Subcutaneous abdominal adipose tissue (tissue), 5 donors: Measurements from ENCODE around the gene SCGB1C1.
"Not testable (repeated sequence)": the region's sequence is repeated elsewhere in the genome, so short reads cannot be mapped to it uniquely, and the experiment has no call there.

Experiments
- H3K27ac ChIP-seq: one replicate; pipeline ENCODE4 v1.7.0; 2013; ENCODE audit warnings: low read depth, mild to moderate bottlenecking, inconsistent platforms, low read length, moderate library complexity
- H3K27me3 ChIP-seq, 5 donors: one replicate each; pipeline ENCODE4 v1.7.0; 2013; ENCODE audit warnings: low read length in 5 of 5, inconsistent platforms in 1 of 5; ENCODE audit not compliant: control insufficient read depth in 5 of 5, insufficient read depth in 4 of 5
- H3K36me3 ChIP-seq, 5 donors: one replicate each; pipeline ENCODE4 v1.7.0; 2013; ENCODE audit warnings: low read length in 5 of 5; ENCODE audit not compliant: control insufficient read depth in 5 of 5, insufficient read depth in 5 of 5
- H3K4me1 ChIP-seq, 5 donors: one replicate each; pipeline ENCODE4 v1.7.0; 2013; ENCODE audit warnings: low read length in 5 of 5, mild to moderate bottlenecking in 3 of 5, moderate library complexity in 1 of 5; ENCODE audit not compliant: control insufficient read depth in 5 of 5, insufficient read depth in 5 of 5
- H3K4me3 ChIP-seq, 5 donors: one replicate each; pipeline ENCODE4 v1.7.0; 2013; ENCODE audit warnings: low read length in 5 of 5, low read depth in 1 of 5
- H3K9ac ChIP-seq, 5 donors: one replicate each; pipeline ENCODE4 v1.7.0; 2013; ENCODE audit warnings: low read length in 5 of 5, mild to moderate bottlenecking in 4 of 5, moderate library complexity in 3 of 5
- H3K9me3 ChIP-seq, 5 donors: one replicate each; pipeline ENCODE4 v1.7.0; 2013; ENCODE audit warnings: low read length in 5 of 5; ENCODE audit not compliant: control insufficient read depth in 5 of 5
- donor health status: healthy.
- donor health status: healthy.
- donor health status: healthy.
- donor health status: healthy.
- donor health status: healthy.

Gene SCGB1C1

DNA sequence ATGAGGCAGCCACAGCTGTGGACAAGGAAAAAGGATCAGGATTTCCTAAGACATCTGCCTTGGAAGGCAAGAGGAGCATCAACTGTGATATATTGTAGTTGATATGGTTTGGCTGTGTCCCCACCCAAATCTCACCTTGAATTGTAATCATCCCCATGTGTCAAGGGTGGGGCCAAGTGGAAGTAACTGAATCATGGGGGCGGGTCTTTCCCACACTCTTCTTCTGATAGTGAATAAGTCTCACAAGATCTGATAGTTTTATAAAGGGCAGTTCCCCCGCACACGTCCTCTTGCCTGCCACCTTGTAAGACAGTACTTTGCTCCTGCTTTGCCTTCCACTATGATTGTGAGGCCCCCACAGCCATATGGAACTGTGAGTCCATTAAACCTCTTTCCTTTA lies 24.8 kb downstream of the SCGB1C1 start:
- H3K9ac ChIP-seq: no peak overlapping the region
- no peaks in the 10 kb centered on the region for H3K9me3 ChIP-seq
- H3K4me1 ChIP-seq: no peaks in the 10 kb centered on the region
- H3K27me3 ChIP-seq: no peaks in the 10 kb centered on the region
- no peak overlapping the region for H3K4me3 ChIP-seq
- H3K27ac ChIP-seq: no peak overlapping the region
- H3K36me3 ChIP-seq: peaks cover 0 to 60% (median 50%) of the 10 kb centered on the region in 5 donors

GRCh38 chr11:218815-219593 lies 26.1 kb downstream of the SCGB1C1 start:
- no peaks in the 10 kb centered on the region for H3K27me3 ChIP-seq
- H3K36me3 ChIP-seq: peaks cover 0 to 55% (median 43%) of the 10 kb centered on the region in 5 donors
- no peaks in the 10 kb centered on the region for H3K4me1 ChIP-seq
- no peak overlapping the region for H3K27ac ChIP-seq
- H3K4me3 ChIP-seq: no peak overlapping the region
- no peak overlapping the region for H3K9ac ChIP-seq
- H3K9me3 ChIP-seq: no peaks in the 10 kb centered on the region

GRCh38 chr11:220641-221215 lies 27.9 kb downstream of the SCGB1C1 start:
- H3K4me1 ChIP-seq, H3K9me3 ChIP-seq, H3K9ac ChIP-seq, H3K27ac ChIP-seq, H3K27me3 ChIP-seq, H3K4me3 ChIP-seq: not testable (repeated sequence)
- H3K36me3 ChIP-seq: peaks cover 0 to 39% (median 31%) of the 10 kb centered on the region in 5 donors

GRCh38 chr11:221539-221938 lies 28.7 kb downstream of the SCGB1C1 start:
- no peak overlapping the region for H3K27ac ChIP-seq
- H3K4me3 ChIP-seq: no peak overlapping the region
- peaks cover 0 to 32% (median 26%) of the 10 kb centered on the region in 5 donors for H3K36me3 ChIP-seq
- no peaks in the 10 kb centered on the region for H3K9me3 ChIP-seq
- H3K9ac ChIP-seq: no peak overlapping the region
- H3K27me3 ChIP-seq: no peaks in the 10 kb centered on the region
- H3K4me1 ChIP-seq: no peaks in the 10 kb centered on the region

- no peak overlapping the region for H3K4me3 ChIP-seq
- no peaks in the 10 kb centered on the region for H3K27me3 ChIP-seq
- H3K9ac ChIP-seq: no peak overlapping the region
- peaks cover 0 to 32% (median 25%) of the 10 kb centered on the region in 5 donors for H3K36me3 ChIP-seq
- no peaks in the 10 kb centered on the region for H3K4me1 ChIP-seq
- H3K9me3 ChIP-seq: no peaks in the 10 kb centered on the region
- H3K27ac ChIP-seq: no peak overlapping the region
Observed at GRCh38 chr11:221998-222789, 29.3 kb downstream of the SCGB1C1 start.

DNA sequence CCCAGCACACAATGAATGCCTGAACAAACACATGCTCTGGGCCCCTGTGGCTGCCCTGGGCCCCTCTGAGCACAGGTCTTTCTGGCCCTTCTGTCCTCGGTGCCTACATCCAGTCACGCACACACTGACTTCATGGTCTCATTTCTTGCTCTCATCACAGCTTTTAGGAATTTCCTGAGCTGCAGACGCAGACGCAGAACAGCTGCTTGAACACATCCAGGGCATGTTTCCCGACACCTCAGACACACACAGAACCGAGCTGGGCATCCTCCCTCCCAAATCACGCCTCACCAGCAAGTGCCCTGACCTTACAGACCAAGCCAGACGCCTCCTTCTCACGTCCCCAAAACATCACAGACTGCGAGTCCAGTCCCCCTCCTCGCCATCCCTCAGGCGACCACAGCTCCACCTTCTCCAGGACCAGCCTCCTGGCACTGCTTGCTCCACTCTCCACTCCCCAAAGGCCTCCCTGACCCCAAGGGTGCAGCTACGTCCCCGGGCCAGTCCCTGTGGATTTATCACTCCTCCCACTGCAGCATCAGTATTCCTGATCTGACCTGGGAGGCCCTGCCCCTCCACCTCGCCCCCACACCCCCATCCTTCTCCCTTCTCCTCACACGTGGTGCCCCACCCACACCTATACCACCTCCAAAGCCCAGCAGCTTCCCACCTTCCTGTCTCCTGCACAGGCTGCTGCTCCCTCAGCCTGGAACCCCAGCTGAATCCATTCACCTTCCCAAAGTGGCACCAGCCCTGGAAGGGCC lies 30.3 kb downstream of the SCGB1C1 start:
- Histone ChIP-seq H3K4me1 (no peaks in the 10 kb centered on the region), H3K9ac (no peak overlapping the region), H3K36me3 (peaks cover 0 to 29% (median 25%) of the 10 kb centered on the region in 5 donors), H3K27ac (no peak overlapping the region), H3K9me3 (no peaks in the 10 kb centered on the region), H3K4me3 (no peak overlapping the region), H3K27me3 (no peaks in the 10 kb centered on the region)

DNA sequence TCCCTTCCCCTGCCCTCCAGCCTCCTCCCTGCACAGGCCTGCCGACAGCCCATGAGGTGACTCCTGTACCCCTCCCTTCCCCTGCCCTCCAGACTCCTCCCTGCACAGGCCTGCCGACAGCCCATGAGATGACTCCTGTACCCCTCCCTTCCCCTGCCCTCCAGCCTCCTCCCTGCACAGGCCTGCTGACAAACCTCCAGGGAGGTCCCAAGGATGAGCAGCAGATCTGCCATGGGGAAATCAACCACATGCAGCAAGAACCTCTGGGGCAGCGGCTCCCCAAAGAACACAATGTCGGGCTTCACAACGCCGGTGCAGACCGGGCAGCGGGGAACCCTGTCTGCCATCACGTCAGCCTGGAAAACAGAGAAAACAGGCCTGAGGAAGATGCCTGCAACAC lies 31.0 kb downstream of the SCGB1C1 start:
- peaks cover 0 to 23% (median 20%) of the 10 kb centered on the region in 5 donors for H3K36me3 ChIP-seq
- H3K27me3 ChIP-seq: no peaks in the 10 kb centered on the region
- no peak overlapping the region for H3K27ac ChIP-seq
- H3K9ac ChIP-seq: no peak overlapping the region
- H3K9me3 ChIP-seq: no peaks in the 10 kb centered on the region
- H3K4me3 ChIP-seq: no peak overlapping the region
- H3K4me1 ChIP-seq: no peaks in the 10 kb centered on the region

- H3K4me3 ChIP-seq: no peak overlapping the region
- no peak overlapping the region for H3K9ac ChIP-seq
- no peaks in the 10 kb centered on the region for H3K9me3 ChIP-seq
- no peak overlapping the region for H3K27ac ChIP-seq
- H3K27me3 ChIP-seq: no peaks in the 10 kb centered on the region
- H3K36me3 ChIP-seq: peaks cover 0 to 23% (median 19%) of the 10 kb centered on the region in 5 donors
- H3K4me1 ChIP-seq: no peaks in the 10 kb centered on the region
Observed at GRCh38 chr11:224424-224823, 31.5 kb downstream of the SCGB1C1 start.

DNA sequence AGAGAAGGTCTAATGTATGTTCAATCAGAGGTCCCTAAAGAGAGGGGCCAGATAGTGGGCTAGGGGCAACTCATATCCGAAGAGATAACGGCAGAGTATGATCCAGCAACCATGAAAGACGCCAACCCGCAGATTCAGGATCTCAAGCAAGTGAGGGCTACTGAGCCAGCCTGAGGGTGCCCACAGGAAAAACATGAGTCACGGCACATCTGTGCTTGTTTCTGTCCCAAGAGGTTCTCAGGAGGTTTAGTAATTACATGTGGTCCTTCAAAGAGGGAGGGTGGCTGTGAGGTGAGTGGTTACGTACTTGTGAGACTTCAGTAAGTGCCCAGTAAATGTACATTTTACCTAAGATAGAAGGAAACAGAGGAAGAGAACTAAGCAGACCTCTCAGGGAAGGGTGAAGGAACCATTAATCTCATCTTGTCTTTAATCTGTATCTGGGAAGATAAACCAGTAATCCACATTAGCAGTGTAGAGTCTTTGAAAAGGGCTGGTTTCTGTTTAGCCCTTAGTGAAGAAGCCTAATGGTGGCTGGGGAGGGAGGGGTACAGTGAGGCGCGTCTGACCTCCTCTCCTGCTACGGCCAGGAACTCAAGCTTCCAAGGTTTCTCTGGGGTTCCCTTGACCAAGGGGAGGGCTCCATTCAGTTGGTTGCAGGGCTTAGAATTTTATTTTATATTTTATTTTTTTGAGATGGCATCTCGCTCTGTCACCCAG lies 33.0 kb downstream of the SCGB1C1 start:
- Histone ChIP-seq H3K4me3 (no peak overlapping the region), H3K9me3 (no peaks in the 10 kb centered on the region), H3K36me3 (peaks cover 0 to 31% (median 21%) of the 10 kb centered on the region in 5 donors), H3K27ac (no peak overlapping the region), H3K9ac (no peak overlapping the region), H3K4me1 (no peaks in the 10 kb centered on the region), H3K27me3 (no peaks in the 10 kb centered on the region)
